Mesodermal cell (in vitro differentiated cells): ENCODE results near the gene POLE3.
"Not testable (repeated sequence)": the region's sequence is repeated elsewhere in the genome, so short reads cannot be mapped to it uniquely, and the experiment has no call there.

ENCODE experiments used
- H3K27ac ChIP-seq: 2 replicates; pipeline ENCODE4 v1.7.0; 2013; ENCODE audit warnings: mild to moderate bottlenecking, low read depth, low read length, moderate library complexity; ENCODE audit not compliant: severe bottlenecking
- H3K36me3 ChIP-seq: 2 replicates; pipeline ENCODE4 v1.7.1; 2013; ENCODE audit warnings: mild to moderate bottlenecking, low read length, moderate library complexity; ENCODE audit not compliant: control insufficient read depth, insufficient read depth
- H3K4me1 ChIP-seq: one replicate; pipeline ENCODE4 v1.7.1; 2013; ENCODE audit warnings: mild to moderate bottlenecking, low read length; ENCODE audit not compliant: insufficient read depth, control insufficient read depth, poor library complexity, severe bottlenecking
- H3K4me3 ChIP-seq: 2 replicates; pipeline ENCODE4 v1.7.0; 2013; ENCODE audit warnings: low read length, control low read depth, mild to moderate bottlenecking; ENCODE audit not compliant: insufficient read depth, poor library complexity, severe bottlenecking; ENCODE audit errors: extremely low read depth
- H3K9me3 ChIP-seq: 2 replicates; pipeline ENCODE4 v1.7.1; 2013; ENCODE audit warnings: mild to moderate bottlenecking, low read length, moderate library complexity; ENCODE audit not compliant: control insufficient read depth
- WGBS, 2 experiments: methylation state at CpG; one replicate each; pipeline ENCODE4 v1.1.5; 2013; ENCODE audit warnings: missing lambda C conversion rate in 2 of 2; ENCODE audit not compliant: insufficient coverage in 2 of 2; 5-methylcytosine and 5-hydroxymethylcytosine counted together

POLE3 gene

GRCh38 chr9:113375057-113376023 is 35.1 kb downstream of the POLE3 start:
- Histone ChIP-seq H3K9me3 (no peaks in the 10 kb centered on the region), H3K4me1 (peaks cover 4% of the 10 kb centered on the region), H3K27ac (no peak overlapping the region), H3K36me3 (peaks cover 14% of the 10 kb centered on the region), H3K4me3 (peak overlapping the region; percentile 62)
- WGBS, 2 experiments = 88 to 95% methylated on average over 2 to 5 of the region's 6 CpGs

- Histone ChIP-seq H3K27ac (no peak overlapping the region), H3K9me3 (no peaks in the 10 kb centered on the region), H3K4me3 (no peak overlapping the region), H3K4me1 (peaks cover 3% of the 10 kb centered on the region), H3K36me3 (peaks cover 14% of the 10 kb centered on the region)
- WGBS, 2 experiments = 92 to 96% methylated on average over 22 to 24 of the region's 24 CpGs
Measured at GRCh38 chr9:113373676-113374392, 36.6 kb downstream of the POLE3 start.

DNA sequence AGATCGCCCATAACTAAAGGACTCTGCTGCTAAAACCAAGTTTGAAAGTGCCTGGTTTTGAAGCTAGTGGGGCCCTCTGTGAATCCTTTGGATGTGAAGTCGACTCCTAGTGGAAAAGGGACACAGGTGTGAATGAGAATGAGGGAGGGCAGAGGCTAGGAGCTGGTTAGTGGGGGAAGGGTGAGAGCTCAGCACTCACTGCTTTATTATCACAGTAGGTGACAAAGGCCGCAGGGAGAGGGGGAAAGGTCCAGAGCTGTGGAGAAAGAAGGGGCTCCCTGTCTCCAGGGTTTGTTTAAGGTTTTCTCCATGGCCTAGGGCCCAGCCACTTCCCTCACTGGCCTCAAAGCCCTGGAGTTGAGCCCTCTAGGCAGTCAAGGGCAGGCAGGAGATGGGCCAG is 37.2 kb downstream of the POLE3 start:
- H3K4me3 ChIP-seq = no peak overlapping the region
- 56% methylated on average over 2 to 3 of the region's 3 CpGs for WGBS, 2 experiments
- no peaks in the 10 kb centered on the region for H3K4me1 ChIP-seq
- peaks cover 14% of the 10 kb centered on the region for H3K36me3 ChIP-seq
- H3K27ac ChIP-seq = no peak overlapping the region
- H3K9me3 ChIP-seq = no peaks in the 10 kb centered on the region

DNA sequence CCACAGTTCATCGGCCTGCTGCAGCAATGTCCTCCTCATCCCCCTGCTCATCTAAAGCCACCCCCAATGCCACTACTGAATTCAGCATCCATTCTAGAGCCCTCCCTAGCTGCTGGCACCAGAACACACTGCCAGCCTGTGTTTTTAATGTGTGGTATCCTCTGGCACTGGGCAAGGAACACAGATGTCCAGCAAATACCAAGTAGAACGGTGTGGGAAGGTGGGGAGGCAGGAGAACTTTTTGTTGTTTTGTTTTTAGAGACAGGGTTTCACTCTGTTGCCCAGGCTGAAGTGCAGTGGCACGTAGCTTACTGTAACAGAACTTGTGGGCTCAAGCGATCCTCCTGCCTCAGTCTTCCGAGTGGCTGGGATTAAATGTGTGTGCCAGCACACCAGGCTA is 38.4 kb downstream of the POLE3 start:
- H3K36me3 ChIP-seq = peaks cover 14% of the 10 kb centered on the region
- H3K4me1 ChIP-seq = no peaks in the 10 kb centered on the region
- no peaks in the 10 kb centered on the region for H3K9me3 ChIP-seq
- no peak overlapping the region for H3K4me3 ChIP-seq
- WGBS, 2 experiments = 95 to 97% methylated on average over 3 to 5 of the region's 5 CpGs
- H3K27ac ChIP-seq = no peak overlapping the region

GRCh38 chr9:113370806-113371325 is 39.6 kb downstream of the POLE3 start:
- Histone ChIP-seq H3K4me1 (no peaks in the 10 kb centered on the region), H3K36me3 (peaks cover 14% of the 10 kb centered on the region), H3K4me3 (no peak overlapping the region), H3K27ac (no peak overlapping the region), H3K9me3 (no peaks in the 10 kb centered on the region)
- WGBS, 2 experiments = 86 to 89% methylated on average over 7 of the region's 8 CpGs

GRCh38 chr9:113369855-113370140 is 40.7 kb downstream of the POLE3 start:
- Histone ChIP-seq H3K36me3 (peaks cover 14% of the 10 kb centered on the region), H3K9me3 (no peaks in the 10 kb centered on the region), H3K4me1 (no peaks in the 10 kb centered on the region), H3K27ac (no peak overlapping the region), H3K4me3 (no peak overlapping the region)
- 86 to 93% methylated on average over 9 to 10 of the region's 11 CpGs for WGBS, 2 experiments

GRCh38 chr9:113368982-113369854 is 41.3 kb downstream of the POLE3 start:
- Histone ChIP-seq H3K4me3 (no peak overlapping the region), H3K9me3 (no peaks in the 10 kb centered on the region), H3K36me3 (peaks cover 11% of the 10 kb centered on the region), H3K27ac (no peak overlapping the region), H3K4me1 (no peaks in the 10 kb centered on the region)
- 95% methylated on average over 11 of the region's 13 CpGs for WGBS, 2 experiments

DNA sequence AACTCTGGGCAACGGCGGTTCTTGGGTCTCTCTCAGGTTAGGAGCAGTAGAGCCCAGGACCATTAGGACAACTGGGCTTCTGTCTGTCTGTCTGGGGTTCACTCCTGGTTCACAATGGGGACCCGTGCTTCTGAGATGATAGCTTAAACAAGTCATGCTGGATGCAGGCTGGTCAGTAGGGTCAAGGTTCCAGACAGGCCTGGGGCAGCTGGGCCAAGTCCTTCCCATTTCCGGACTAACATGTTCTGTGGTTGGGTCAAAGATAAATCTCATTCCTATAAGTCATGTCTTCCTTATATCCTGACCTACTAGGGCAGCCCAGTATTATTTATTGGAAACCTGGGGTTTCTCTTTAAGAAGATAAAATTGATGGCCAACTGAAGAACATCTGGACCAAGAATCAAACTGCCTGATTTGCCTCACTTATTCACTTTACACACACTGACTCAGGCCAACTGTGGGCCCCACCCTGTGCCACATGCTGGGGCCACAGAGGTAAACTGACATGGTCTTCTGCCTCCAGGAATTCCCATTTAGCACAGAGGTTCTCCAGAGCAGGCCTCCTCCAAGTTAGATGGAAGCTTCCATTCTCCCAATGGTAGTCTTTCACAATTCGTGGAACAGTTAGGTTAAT is 42.0 kb downstream of the POLE3 start:
- Histone ChIP-seq H3K4me1 (no peaks in the 10 kb centered on the region), H3K27ac (no peak overlapping the region), H3K9me3 (no peaks in the 10 kb centered on the region), H3K36me3 (peaks cover 3% of the 10 kb centered on the region), H3K4me3 (no peak overlapping the region)
- 82 to 88% methylated on average over 3 to 4 of the region's 5 CpGs for WGBS, 2 experiments

DNA sequence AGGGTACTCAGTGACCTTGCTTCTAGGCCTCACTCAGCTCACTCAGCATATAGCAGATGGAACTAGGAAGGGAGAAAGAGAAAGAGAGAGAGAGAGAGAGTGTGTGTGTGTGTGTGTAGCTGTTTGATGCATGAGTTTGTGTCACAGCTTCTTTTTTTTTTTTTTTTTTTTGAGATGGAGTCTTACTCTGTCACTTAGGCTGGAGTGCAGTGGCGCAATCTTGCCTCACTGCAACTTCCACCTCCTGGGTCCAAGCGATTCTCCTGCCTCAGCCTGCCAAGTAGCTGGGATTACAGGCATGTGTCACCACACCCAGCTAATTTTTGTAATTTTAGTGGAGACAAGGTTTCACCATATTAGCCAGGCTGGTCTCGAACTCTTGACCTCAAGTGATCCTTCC is 44.8 kb downstream of the POLE3 start:
- H3K9me3 ChIP-seq, H3K27ac ChIP-seq, H3K36me3 ChIP-seq, H3K4me1 ChIP-seq, H3K4me3 ChIP-seq: not testable (repeated sequence)
- 80 to 83% methylated on average over 2 to 3 of the region's 3 CpGs for WGBS, 2 experiments

GRCh38 chr9:113364951-113365350 is 45.5 kb downstream of the POLE3 start:
- Histone ChIP-seq H3K9me3 (no peaks in the 10 kb centered on the region), H3K27ac (no peak overlapping the region), H3K36me3 (no peaks in the 10 kb centered on the region), H3K4me1 (no peaks in the 10 kb centered on the region), H3K4me3 (no peak overlapping the region)
- WGBS, 2 experiments = no CpG with 5 or more reads among the region's 1 CpG
